GM12801 (cell line): ENCODE measurements around the gene SND1.

Source experiments
- CTCF ChIP-seq: IDR thresholded peaks from one replicate; pipeline ENCODE4 v1.5.1; 2011; ENCODE audit warnings: control low read depth; ENCODE audit not compliant: insufficient read length; ENCODE audit errors: extremely low read depth

The SND1 gene

GRCh38 chr7:127786184-127786583 is 134.2 kb downstream of the SND1 start:
- TF ChIP-seq CTCF = no peak

DNA sequence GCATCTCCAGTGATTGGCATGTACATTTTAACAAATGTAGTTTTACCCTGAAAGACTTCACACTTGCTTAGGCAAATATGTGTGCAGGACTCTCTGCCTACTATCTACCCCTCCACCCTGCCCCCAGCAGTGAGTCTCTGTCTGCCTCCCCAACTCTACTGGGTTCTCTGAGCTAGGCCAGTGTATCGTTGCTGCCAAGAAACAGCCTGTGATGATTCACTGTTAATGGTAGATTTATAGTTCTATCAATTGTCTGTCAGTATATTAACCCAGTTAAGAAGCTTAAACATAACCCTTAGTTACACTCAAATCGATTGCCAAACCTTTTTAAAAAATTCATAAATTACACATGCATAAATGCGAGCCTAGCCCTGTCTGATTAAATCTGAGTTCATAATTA is 137.0 kb downstream of the SND1 start:
- TF ChIP-seq CTCF = no peak

- TF ChIP-seq CTCF = no peak
Measured at GRCh38 chr7:127791446-127792189, 139.6 kb downstream of the SND1 start.

DNA sequence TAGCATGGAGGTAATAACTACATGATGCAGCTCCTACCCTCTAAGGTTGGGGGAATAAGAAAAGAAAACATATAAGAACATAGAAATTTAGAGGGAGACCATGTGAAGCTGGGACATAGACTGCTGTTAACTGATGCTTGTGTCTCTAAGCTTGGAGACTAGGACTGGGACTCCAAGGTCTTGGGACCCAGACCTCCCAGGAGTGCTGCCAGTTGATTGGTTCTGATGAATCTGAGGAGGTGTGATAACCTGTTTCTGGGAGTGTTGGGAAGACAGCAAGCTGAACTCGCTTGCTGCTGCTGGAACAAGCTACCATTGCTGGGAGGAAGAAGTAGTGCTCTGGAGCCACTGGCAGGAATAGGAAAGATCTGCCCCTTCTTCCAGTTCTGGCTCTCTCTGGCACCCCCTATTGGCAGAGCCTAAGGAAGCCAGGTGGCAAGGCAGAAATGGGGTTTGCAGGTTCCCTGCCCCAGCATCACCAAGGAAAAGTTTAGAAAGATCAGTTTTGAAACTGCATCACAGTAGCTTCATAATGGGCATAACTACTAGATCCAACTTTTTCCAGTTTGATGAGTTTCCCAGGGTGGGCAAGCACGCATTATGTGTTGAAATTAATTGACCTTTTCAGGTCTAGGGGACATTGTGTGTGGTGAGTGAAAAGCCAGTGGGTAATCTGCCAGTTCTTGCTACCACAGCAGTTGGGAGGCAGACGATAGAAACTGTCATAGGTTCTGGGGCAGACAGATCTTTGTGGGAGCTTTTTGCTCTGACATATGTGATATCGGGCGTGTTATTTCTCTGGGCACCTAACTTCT is 140.7 kb downstream of the SND1 start:
- TF ChIP-seq CTCF = no peak

DNA sequence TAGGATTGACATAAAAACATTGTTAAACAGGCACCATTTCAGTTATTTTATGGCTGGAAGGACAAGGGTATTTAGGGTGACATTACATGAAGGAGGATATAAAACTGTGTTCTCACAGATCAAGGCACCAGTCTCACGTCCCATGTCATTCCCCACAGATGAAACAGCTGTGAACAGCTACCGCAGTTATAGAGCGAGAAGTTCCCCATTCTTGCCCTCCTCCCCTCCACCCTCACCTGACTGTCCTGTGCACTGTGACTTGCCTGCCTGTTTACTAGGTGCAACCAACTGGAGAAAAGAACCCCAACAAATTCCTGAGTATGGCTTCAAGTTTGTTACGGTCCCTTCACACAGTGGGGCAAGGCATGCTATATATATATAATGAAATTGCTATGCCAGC is 141.6 kb downstream of the SND1 start:
- TF ChIP-seq CTCF = no peak

- no peak for TF ChIP-seq CTCF
Measured at GRCh38 chr7:127794136-127794535, 142.1 kb downstream of the SND1 start.

GRCh38 chr7:127794551-127794950 is 142.6 kb downstream of the SND1 start:
- no peak for TF ChIP-seq CTCF
